Central memory CD8-positive, alpha-beta T cell (primary cell): ENCODE data around the gene ANKMY1.

Source experiments
- ATAC-seq: fragments of 150-1000 bp; cut with Tn5 transposase; replicated peaks from 2 replicates; pipeline ENCODE4 v1.10.0; 2022; ENCODE audit warnings: mild to moderate bottlenecking, moderate FRiP score, moderate number of reproducible peaks; ENCODE audit not compliant: poor library complexity, severe bottlenecking; ENCODE audit errors: extremely low read depth
- DNase-seq, 2 donors: peaks; one replicate each; pipeline ENCODE4 v3.0.0; 2021; ENCODE audit warnings: low spot score in 2 of 2
- H3K27ac Mint-ChIP-seq: one replicate; pipeline ENCODE4 v1.8.0; 2022; ENCODE audit warnings: low read depth, mild to moderate bottlenecking, moderate library complexity, mixed read lengths
- H3K27me3 Mint-ChIP-seq: one replicate; pipeline ENCODE4 v1.8.0; 2022; ENCODE audit warnings: mixed read lengths
- H3K36me3 Mint-ChIP-seq: one replicate; pipeline ENCODE4 v1.8.0; 2022; ENCODE audit warnings: mild to moderate bottlenecking, moderate library complexity, mixed read lengths; ENCODE audit not compliant: insufficient read depth
- H3K4me1 Mint-ChIP-seq: one replicate; pipeline ENCODE4 v1.8.0; 2022; ENCODE audit warnings: mixed read lengths
- H3K4me3 Mint-ChIP-seq: one replicate; pipeline ENCODE4 v1.8.0; 2022; ENCODE audit warnings: mild to moderate bottlenecking, moderate library complexity, mixed read lengths
- H3K9me3 Mint-ChIP-seq: one replicate; pipeline ENCODE4 v1.8.0; 2022; ENCODE audit warnings: mixed read lengths

The ANKMY1 gene

GRCh38 chr2:240435948-240436682 is 121.7 kb downstream of the ANKMY1 start:
- H3K36me3 Mint-ChIP-seq, result no peaks in the 10 kb centered on the region
- peak overlapping the region; percentile 56 for H3K4me3 Mint-ChIP-seq
- H3K27ac Mint-ChIP-seq, result no peak overlapping the region
- H3K4me1 Mint-ChIP-seq, result peaks cover 10% of the 10 kb centered on the region
- no peak for ATAC-seq
- DNase-seq, result no peak
- H3K9me3 Mint-ChIP-seq, result no peaks in the 10 kb centered on the region
- peaks cover 42% of the 10 kb centered on the region for H3K27me3 Mint-ChIP-seq

GRCh38 chr2:240435457-240435947 is 122.3 kb downstream of the ANKMY1 start, which contains the start of gene GPC1:
Gene GPC1 (plus strand): TSS chr2:240435663. CDS start chr2:240435919, 256 bp downstream.
- Mint-ChIP-seq H3K9me3 (no peaks in the 10 kb centered on the region), H3K36me3 (no peaks in the 10 kb centered on the region), H3K27me3 (peaks cover 42% of the 10 kb centered on the region), H3K27ac (no peak within 1 kb of the TSS), H3K4me3 (peak within 1 kb of the TSS; percentile 79), H3K4me1 (peaks cover 10% of the 10 kb centered on the region)
- DNase-seq, result no peak
- ATAC-seq, result peak; percentile 29

GRCh38 chr2:240434728-240435456 is 122.9 kb downstream of the ANKMY1 start:
- no peaks in the 10 kb centered on the region for H3K36me3 Mint-ChIP-seq
- H3K27ac Mint-ChIP-seq, result no peak overlapping the region
- DNase-seq (peak; percentile 62 to 63), ATAC-seq (peak; percentile 74)
- H3K9me3 Mint-ChIP-seq, result no peaks in the 10 kb centered on the region
- peaks cover 42% of the 10 kb centered on the region for H3K27me3 Mint-ChIP-seq
- peaks cover 10% of the 10 kb centered on the region for H3K4me1 Mint-ChIP-seq
- H3K4me3 Mint-ChIP-seq, result peak overlapping the region; percentile 79

GRCh38 chr2:240433973-240434727 is 123.6 kb downstream of the ANKMY1 start:
- ATAC-seq (no peak), DNase-seq (no peak)
- Mint-ChIP-seq H3K27ac (no peak overlapping the region), H3K27me3 (peaks cover 42% of the 10 kb centered on the region), H3K4me1 (peaks cover 10% of the 10 kb centered on the region), H3K9me3 (no peaks in the 10 kb centered on the region), H3K4me3 (peak overlapping the region; percentile 79), H3K36me3 (no peaks in the 10 kb centered on the region)

GRCh38 chr2:240432820-240433801 is 124.7 kb downstream of the ANKMY1 start:
- Mint-ChIP-seq H3K27ac (no peak overlapping the region), H3K4me3 (peak overlapping the region; percentile 79)

GRCh38 chr2:240432430-240432819 is 125.4 kb downstream of the ANKMY1 start:
- Mint-ChIP-seq H3K4me3 (no peak overlapping the region), H3K4me1 (no peaks in the 10 kb centered on the region), H3K27ac (no peak overlapping the region), H3K27me3 (peaks cover 29% of the 10 kb centered on the region), H3K9me3 (no peaks in the 10 kb centered on the region), H3K36me3 (no peaks in the 10 kb centered on the region)
- no peak for DNase-seq
- no peak for ATAC-seq

More at GRCh38 chr2:240432820-240433801, 124.7 kb downstream of the ANKMY1 start:
- Mint-ChIP-seq H3K9me3 (no peaks in the 10 kb centered on the region), H3K4me1 (peaks cover 6% of the 10 kb centered on the region), H3K27me3 (peaks cover 36% of the 10 kb centered on the region), H3K36me3 (no peaks in the 10 kb centered on the region)
- DNase-seq, result no peak
- no peak for ATAC-seq

- DNase-seq, result no peak
- Mint-ChIP-seq H3K4me1 (no peaks in the 10 kb centered on the region), H3K9me3 (no peaks in the 10 kb centered on the region), H3K27ac (no peak overlapping the region), H3K4me3 (no peak overlapping the region), H3K27me3 (peaks cover 23% of the 10 kb centered on the region), H3K36me3 (no peaks in the 10 kb centered on the region)
- ATAC-seq, result no peak
Measured at GRCh38 chr2:240431661-240432424, 125.9 kb downstream of the ANKMY1 start.

- ATAC-seq, result no peak
- Mint-ChIP-seq H3K27me3 (peaks cover 25% of the 10 kb centered on the region), H3K4me3 (no peak overlapping the region), H3K4me1 (no peaks in the 10 kb centered on the region), H3K9me3 (no peaks in the 10 kb centered on the region), H3K27ac (no peak overlapping the region), H3K36me3 (no peaks in the 10 kb centered on the region)
- no peak for DNase-seq
Measured at GRCh38 chr2:240431271-240431660, 126.5 kb downstream of the ANKMY1 start.

- Mint-ChIP-seq H3K4me3 (no peak overlapping the region), H3K36me3 (no peaks in the 10 kb centered on the region), H3K27me3 (peaks cover 31% of the 10 kb centered on the region), H3K27ac (no peak overlapping the region), H3K9me3 (no peaks in the 10 kb centered on the region), H3K4me1 (no peaks in the 10 kb centered on the region)
- DNase-seq (no peak), ATAC-seq (no peak)
Measured at GRCh38 chr2:240430595-240430994, 127.2 kb downstream of the ANKMY1 start.

GRCh38 chr2:240429872-240430491 is 127.8 kb downstream of the ANKMY1 start:
- peaks cover 36% of the 10 kb centered on the region for H3K27me3 Mint-ChIP-seq
- H3K27ac Mint-ChIP-seq, result no peak overlapping the region
- DNase-seq (no peak), ATAC-seq (no peak)
- no peaks in the 10 kb centered on the region for H3K36me3 Mint-ChIP-seq
- no peaks in the 10 kb centered on the region for H3K4me1 Mint-ChIP-seq
- no peaks in the 10 kb centered on the region for H3K9me3 Mint-ChIP-seq
- no peak overlapping the region for H3K4me3 Mint-ChIP-seq
